ENCODE measurements around the gene ARMH3. TPM values are rescaled to one million over a fixed set of nuclear protein-coding genes. Genes with fewer than 3 reads are reported as not detected.

The ARMH3 gene
- total and polyA plus RNA-seq, 10 of the 15 experiments (the other 5 are each of a cell fraction or from before 2014, with no cell fraction given) = 13.0 to 33.0 (median 16.4) TPM

DNA sequence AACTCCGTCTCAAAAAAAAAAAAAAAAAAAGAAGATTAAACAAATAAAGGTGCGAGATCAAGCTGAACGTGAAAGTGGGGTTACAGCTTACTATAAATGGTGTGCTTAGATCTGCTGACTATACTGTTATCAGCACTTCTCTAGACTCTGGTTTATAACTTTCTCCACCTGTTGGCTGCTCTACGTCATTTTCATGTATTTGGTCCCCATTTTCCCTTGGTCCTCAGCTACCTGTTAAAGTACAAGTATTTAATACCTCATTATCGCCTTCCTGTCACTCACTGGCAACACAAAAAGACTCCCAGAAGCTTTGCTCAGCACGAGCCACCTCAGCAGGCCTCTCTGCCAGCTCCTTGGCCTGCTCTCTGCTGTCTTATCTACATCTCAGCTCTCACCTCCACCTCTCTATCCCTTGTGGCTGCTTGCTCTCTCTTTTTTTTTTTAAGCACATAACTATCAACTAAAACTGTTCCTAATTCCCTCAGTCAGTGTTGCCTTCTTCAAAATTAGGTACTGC is 95.0 kb downstream of the ARMH3 start:
- no peak overlapping the region for H3K9ac ChIP-seq (ENCODE audit: control insufficient read depth, insufficient read depth, low read length)
- FAIRE-seq (no peak), ATAC-seq (no peak), DNase-seq (ENCODE audit: low read depth, low spot score) (no peak)
- H3K36me3 ChIP-seq (ENCODE audit: control insufficient read depth in 2 of 2, insufficient read depth in 2 of 2, low read length in 1 of 2) = peaks cover 1 to 16% of the 10 kb centered on the region in 2 experiments; a peak in 2 of 4 replicates
- ChIA-PET CTCF (interaction anchor here (0.6 to 2.1 kb wide), 8 partner anchors 11 to 337 kb away, joined by 3 to 8 read pairs (median 3); no protein-coding TSS in a partner anchor), POLR2A (interaction anchor here (0.6 to 2.1 kb wide), 9 partner anchors 9 to 85 kb away, joined by 3 to 9 read pairs (median 4); no protein-coding TSS in a partner anchor), SMC1A (ENCODE audit: uncharacterized antibody, unreplicated experiment) (interaction anchor here (0.8 to 8.1 kb wide), 4 partner anchors 20 to 59 kb away, joined by 3 to 45 read pairs (median 8); no protein-coding TSS in a partner anchor), RAD21 (ENCODE audit: unreplicated experiment) (interaction anchor here (0.9 to 1.3 kb wide), 2 partner anchors 73 to 115 kb away, joined by 3 read pairs; no protein-coding TSS in a partner anchor)
- BruUV-seq (replicated peaks) = no TSS peak
- no peak overlapping the region for H3K4me2 ChIP-seq (ENCODE audit: control insufficient read depth, insufficient read depth)
- in situ Hi-C loops (cut with MboI) (no loop called here), intact Hi-C loops (cut with micrococcal nuclease; ENCODE audit: unreplicated experiment) (no loop called here)
- H4K20me1 ChIP-seq (ENCODE audit: control insufficient read depth, insufficient read depth) = no peaks in the 10 kb centered on the region
- H3K4me3 ChIP-seq = no peak overlapping the region
- H2AFZ ChIP-seq (ENCODE audit: control insufficient read depth, low read depth, low read length) = no peak overlapping the region
- H3K9me3 ChIP-seq (replicated peaks; ENCODE audit: control insufficient read depth, insufficient read depth, low read length) = no peaks in the 10 kb centered on the region
- H3K79me2 ChIP-seq (ENCODE audit: control insufficient read depth, insufficient read depth, low read length) = no peaks in the 10 kb centered on the region; the same call in 1 of the 2 replicates
- H3K4me1 ChIP-seq (ENCODE audit: control insufficient read depth, insufficient read depth, low read length) = peaks cover 12% of the 10 kb centered on the region
- no peak overlapping the region for H3K27ac ChIP-seq (ENCODE audit: control insufficient read depth, insufficient read depth)
- whole genome bisulfite sequencing (ENCODE audit: insufficient coverage, insufficient replicate concordance, low lambda C conversion rate, missing lambda C conversion rate) = 87% methylated on average over 5 of the region's 6 CpGs
- H3K27me3 ChIP-seq (replicated peaks in 1 of 2; ENCODE audit: control insufficient read depth in 2 of 2, insufficient read depth in 2 of 2, low read length in 1 of 2) = no peaks in the 10 kb centered on the region
- TF ChIP-seq YY1 (IDR thresholded peaks at IDR 0.05; ENCODE audit: low read depth, low read length) (no peak), CBX3 (IDR thresholded peaks at IDR 0.05; ENCODE audit: borderline replicate concordance, low read depth) (no peak), ZSCAN29 (IDR thresholded peaks at IDR 0.05) (no peak), TBL1XR1 (IDR thresholded peaks at IDR 0.05; ENCODE audit: low read depth, low read length) (no peak), TCF7 (IDR thresholded peaks at IDR 0.05; ENCODE audit: borderline replicate concordance) (no peak), ZNF217 (IDR thresholded peaks at IDR 0.05) (no peak)
- TF ChIP-seq, protein P1, sequence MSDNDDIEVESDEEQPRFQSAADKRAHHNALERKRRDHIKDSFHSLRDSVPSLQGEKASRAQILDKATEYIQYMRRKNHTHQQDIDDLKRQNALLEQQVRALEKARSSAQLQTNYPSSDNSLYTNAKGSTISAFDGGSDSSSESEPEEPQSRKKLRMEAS (IDR thresholded peaks at IDR 0.05; ENCODE audit: low read depth, low read length) = no peak
- TF ChIP-seq, protein P2, sequence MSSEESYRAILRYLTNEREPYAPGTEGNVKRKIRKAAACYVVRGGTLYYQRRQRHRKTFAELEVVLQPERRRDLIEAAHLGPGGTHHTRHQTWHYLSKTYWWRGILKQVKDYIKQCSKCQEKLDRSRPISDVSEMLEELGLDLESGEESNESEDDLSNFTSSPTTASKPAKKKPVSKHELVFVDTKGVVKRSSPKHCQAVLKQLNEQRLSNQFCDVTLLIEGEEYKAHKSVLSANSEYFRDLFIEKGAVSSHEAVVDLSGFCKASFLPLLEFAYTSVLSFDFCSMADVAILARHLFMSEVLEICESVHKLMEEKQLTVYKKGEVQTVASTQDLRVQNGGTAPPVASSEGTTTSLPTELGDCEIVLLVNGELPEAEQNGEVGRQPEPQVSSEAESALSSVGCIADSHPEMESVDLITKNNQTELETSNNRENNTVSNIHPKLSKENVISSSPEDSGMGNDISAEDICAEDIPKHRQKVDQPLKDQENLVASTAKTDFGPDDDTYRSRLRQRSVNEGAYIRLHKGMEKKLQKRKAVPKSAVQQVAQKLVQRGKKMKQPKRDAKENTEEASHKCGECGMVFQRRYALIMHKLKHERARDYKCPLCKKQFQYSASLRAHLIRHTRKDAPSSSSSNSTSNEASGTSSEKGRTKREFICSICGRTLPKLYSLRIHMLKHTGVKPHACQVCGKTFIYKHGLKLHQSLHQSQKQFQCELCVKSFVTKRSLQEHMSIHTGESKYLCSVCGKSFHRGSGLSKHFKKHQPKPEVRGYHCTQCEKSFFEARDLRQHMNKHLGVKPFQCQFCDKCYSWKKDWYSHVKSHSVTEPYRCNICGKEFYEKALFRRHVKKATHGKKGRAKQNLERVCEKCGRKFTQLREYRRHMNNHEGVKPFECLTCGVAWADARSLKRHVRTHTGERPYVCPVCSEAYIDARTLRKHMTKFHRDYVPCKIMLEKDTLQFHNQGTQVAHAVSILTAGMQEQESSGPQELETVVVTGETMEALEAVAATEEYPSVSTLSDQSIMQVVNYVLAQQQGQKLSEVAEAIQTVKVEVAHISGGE (CRISPR knock-in tag; IDR thresholded peaks at IDR 0.05) = no peak
- TF ChIP-seq, protein P3, sequence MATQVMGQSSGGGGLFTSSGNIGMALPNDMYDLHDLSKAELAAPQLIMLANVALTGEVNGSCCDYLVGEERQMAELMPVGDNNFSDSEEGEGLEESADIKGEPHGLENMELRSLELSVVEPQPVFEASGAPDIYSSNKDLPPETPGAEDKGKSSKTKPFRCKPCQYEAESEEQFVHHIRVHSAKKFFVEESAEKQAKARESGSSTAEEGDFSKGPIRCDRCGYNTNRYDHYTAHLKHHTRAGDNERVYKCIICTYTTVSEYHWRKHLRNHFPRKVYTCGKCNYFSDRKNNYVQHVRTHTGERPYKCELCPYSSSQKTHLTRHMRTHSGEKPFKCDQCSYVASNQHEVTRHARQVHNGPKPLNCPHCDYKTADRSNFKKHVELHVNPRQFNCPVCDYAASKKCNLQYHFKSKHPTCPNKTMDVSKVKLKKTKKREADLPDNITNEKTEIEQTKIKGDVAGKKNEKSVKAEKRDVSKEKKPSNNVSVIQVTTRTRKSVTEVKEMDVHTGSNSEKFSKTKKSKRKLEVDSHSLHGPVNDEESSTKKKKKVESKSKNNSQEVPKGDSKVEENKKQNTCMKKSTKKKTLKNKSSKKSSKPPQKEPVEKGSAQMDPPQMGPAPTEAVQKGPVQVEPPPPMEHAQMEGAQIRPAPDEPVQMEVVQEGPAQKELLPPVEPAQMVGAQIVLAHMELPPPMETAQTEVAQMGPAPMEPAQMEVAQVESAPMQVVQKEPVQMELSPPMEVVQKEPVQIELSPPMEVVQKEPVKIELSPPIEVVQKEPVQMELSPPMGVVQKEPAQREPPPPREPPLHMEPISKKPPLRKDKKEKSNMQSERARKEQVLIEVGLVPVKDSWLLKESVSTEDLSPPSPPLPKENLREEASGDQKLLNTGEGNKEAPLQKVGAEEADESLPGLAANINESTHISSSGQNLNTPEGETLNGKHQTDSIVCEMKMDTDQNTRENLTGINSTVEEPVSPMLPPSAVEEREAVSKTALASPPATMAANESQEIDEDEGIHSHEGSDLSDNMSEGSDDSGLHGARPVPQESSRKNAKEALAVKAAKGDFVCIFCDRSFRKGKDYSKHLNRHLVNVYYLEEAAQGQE (IDR thresholded peaks at IDR 0.05; ENCODE audit: low read depth, low read length) = no peak
- TF ChIP-seq, protein P4, sequence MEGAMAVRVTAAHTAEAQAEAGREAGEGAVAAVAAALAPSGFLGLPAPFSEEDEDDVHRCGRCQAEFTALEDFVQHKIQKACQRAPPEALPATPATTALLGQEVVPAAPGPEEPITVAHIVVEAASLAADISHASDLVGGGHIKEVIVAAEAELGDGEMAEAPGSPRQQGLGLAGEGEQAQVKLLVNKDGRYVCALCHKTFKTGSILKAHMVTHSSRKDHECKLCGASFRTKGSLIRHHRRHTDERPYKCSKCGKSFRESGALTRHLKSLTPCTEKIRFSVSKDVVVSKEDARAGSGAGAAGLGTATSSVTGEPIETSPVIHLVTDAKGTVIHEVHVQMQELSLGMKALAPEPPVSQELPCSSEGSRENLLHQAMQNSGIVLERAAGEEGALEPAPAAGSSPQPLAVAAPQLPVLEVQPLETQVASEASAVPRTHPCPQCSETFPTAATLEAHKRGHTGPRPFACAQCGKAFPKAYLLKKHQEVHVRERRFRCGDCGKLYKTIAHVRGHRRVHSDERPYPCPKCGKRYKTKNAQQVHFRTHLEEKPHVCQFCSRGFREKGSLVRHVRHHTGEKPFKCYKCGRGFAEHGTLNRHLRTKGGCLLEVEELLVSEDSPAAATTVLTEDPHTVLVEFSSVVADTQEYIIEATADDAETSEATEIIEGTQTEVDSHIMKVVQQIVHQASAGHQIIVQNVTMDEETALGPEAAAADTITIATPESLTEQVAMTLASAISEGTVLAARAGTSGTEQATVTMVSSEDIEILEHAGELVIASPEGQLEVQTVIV (IDR thresholded peaks at IDR 0.05; ENCODE audit: borderline replicate concordance, partially characterized antibody) = no peak
- TF ChIP-seq, protein P5, sequence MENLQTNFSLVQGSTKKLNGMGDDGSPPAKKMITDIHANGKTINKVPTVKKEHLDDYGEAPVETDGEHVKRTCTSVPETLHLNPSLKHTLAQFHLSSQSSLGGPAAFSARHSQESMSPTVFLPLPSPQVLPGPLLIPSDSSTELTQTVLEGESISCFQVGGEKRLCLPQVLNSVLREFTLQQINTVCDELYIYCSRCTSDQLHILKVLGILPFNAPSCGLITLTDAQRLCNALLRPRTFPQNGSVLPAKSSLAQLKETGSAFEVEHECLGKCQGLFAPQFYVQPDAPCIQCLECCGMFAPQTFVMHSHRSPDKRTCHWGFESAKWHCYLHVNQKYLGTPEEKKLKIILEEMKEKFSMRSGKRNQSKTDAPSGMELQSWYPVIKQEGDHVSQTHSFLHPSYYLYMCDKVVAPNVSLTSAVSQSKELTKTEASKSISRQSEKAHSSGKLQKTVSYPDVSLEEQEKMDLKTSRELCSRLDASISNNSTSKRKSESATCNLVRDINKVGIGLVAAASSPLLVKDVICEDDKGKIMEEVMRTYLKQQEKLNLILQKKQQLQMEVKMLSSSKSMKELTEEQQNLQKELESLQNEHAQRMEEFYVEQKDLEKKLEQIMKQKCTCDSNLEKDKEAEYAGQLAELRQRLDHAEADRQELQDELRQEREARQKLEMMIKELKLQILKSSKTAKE (IDR thresholded peaks at IDR 0.05; ENCODE audit: low read depth, poor library complexity, severe bottlenecking) = no peak
